GM15510 (cell line): ENCODE results near the gene ABCC1.

Experiments
- POLR2A ChIP-seq: IDR thresholded peaks from 3 replicates; pipeline ENCODE4 v1.6.1; 2011; ENCODE audit warnings: borderline replicate concordance; ENCODE audit not compliant: insufficient read length; ENCODE audit errors: extremely low read depth

The ABCC1 gene

DNA sequence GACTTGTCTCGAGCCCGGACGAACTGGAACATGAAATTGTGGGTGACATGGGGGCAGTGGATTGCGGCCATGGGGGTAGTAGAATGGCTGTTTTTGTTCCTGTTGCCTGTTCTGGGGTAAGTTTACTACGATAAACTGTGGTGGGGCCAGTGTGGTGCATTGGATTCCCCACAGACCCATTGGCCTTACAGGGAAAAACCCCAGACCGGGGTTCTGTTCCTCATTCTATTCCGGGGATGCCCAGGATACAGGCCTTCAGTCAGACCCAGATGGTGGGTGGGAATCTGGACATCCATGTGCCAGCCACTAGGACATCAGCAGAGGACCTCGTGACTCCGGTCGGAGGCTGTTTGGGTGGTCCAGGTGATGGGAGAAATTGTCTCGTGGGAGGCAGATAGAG lies 88.1 kb downstream of the ABCC1 start:
- no peak for TF ChIP-seq POLR2A

DNA sequence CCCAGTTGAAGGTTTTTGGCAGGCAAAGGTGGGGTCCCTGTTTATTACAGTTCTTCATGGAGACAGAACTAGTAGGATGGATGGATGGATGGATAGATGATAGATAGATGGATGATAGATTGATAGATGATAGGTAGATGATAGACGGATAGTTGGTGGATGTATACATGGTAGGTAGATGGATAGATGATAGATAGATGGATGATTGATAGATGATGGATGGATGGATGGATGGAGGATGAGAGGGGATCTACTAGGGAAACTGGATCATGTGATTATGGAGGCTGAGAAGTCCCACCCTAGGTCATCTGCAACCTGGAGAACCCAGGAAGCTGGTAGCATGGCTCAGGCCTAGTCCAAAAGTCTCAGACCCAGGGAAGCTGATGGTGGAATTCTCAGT lies 88.6 kb downstream of the ABCC1 start:
- TF ChIP-seq POLR2A, result no peak

DNA sequence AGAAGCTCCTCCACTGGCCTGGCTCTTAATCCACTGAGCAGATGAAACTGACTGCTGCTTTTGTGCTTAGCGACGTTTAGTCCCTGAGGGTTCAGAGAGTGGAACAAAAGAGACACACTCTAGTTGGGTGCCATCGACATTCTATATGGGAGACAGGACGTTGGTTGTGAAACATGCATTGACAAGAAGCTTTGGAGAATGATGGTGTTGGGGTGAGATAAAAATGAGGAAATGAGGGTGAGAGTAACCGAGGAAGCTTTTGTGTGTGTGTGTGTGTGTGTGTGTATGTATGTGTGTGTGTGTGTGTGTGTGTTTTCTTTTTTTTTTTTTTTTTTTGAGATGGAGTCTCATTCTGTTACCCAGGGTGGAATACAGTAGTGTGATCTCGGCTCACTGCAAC lies 89.5 kb downstream of the ABCC1 start:
- no peak for TF ChIP-seq POLR2A

DNA sequence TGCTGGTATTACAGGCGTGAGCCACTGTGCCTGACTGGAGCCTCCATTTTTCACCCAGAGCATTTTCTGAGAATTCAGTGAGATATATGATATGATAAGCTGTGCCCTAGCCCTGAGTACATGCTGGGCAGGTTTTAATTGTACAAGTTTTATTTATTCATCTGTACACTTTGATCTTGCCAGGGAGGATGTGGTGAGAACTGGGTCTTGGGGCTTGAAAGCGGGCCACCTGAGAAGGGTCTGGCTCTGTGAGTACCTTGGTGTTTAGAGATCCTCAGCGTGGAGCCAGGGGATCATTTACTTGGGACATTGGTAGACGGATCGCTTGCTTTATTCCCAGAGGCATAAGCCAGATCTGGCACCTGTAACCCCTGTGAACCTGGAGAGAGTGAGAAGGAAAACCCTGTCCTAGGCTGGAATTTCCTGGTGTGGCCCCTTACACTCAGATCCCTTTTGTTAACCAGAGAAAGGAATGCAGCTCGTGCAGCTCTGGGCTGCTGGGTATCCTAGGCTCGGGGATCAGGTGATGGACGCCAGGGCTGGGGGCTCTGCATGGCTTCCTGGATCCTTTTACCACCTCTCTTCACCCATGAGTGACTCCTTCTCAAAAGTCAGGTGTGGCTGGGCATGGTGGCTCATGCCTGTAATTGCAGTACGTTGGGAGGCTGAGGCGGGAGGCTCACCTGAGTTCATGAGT lies 91.9 kb downstream of the ABCC1 start:
- no peak for TF ChIP-seq POLR2A

DNA sequence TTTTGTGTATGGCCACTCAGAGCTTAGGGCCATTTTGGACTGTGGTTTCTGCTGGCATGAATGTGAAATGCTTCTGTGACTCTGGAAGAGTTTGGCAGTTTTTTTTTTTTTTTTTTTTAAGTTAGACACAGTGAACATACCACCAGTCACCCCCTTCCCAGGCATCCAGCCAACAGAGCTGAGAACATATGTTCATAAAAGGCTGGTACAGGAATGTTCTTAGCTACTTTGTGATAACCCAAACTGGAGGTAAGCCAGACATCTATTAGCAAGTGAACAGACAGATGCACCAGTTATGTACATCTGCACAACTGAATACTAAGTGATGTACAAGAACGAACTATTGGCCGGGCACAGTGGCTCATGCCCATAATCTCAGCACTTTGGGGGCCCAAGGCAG lies 92.7 kb downstream of the ABCC1 start:
- TF ChIP-seq POLR2A, result no peak

DNA sequence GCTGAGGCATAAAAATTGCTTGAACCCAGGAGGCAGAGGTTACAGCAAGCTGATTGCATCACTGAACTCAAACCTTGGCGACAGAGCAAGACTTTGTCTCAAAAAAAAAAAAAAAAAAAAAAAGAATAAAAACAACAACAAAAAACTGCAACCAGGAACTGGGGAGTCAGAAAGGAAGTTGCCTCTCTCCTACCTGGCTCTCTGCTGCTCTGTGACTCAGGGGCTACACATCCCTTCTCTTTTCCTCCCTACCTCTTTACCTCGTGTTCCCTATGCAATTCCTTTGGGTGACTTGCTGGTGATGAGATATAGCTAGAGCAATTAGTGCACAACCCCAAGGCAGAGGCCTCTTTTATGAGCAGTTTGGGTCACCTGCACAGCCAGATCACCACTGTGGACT lies 95.9 kb downstream of the ABCC1 start:
- no peak for TF ChIP-seq POLR2A

DNA sequence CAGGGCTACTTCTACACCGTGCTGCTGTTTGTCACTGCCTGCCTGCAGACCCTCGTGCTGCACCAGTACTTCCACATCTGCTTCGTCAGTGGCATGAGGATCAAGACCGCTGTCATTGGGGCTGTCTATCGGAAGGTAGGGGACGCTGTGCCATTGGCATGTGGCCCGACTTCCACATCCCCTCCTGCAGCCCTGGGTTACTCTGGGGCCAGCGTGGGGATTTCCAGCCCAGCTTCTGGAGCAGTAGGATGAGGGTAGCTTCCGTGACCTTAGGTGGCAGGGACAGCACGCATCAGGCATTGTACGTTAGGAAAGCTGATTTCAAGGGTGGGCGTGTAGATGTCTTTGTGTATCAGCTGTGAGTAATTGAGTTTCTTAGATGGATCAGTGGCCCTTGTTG lies 96.5 kb downstream of the ABCC1 start:
- TF ChIP-seq POLR2A, result no peak

DNA sequence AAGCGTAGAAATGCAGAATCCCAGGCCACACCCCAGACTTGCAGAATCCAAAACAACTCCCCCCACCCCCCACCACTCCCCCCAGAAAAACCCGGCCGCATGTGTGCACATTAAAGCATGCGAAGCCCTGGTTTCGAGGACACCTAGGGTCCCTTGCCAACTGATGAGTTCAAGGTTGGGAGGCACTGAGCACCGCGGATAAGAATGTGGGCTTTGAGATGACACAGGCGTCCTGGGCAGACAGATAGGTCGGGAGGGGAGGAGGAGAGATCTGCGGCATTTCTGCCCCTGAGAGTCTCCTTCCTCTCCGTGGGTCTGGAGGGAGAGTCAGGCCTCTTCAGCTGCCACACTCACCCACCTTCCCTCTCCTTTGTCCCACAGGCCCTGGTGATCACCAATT lies 98.3 kb downstream of the ABCC1 start:
- no peak for TF ChIP-seq POLR2A

DNA sequence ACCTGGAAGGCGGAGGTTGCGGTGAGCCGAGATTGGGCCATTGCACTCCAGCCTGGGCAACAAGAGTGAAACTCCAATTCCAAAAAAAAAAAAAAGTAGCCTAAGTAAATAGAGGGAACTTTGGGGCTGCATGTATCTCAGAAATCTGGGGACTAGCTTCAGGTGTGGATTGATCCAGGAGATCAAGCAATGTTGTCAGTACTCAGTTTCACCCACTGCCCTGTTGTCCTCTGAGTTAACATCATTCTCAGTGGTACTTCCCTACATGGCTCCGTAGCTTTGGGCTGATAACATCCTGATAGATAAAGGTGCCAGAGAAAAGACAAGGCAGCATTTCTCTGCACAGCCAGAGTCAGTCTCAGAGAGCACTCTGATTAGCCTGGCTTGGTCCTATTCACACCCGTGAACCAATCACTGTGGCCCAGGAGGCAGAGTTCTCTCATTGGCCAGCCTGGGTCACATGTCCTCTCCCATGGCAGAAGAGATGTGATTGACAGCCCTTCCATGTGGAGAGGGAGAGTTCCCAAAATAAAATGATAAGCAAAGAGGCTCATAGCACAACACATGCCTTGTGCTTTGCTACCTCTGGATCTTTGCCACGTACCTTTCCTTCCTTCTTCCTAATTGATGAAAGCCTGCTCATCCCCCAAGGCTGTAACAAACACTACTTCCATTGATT lies 99.6 kb downstream of the ABCC1 start:
- no peak for TF ChIP-seq POLR2A

DNA sequence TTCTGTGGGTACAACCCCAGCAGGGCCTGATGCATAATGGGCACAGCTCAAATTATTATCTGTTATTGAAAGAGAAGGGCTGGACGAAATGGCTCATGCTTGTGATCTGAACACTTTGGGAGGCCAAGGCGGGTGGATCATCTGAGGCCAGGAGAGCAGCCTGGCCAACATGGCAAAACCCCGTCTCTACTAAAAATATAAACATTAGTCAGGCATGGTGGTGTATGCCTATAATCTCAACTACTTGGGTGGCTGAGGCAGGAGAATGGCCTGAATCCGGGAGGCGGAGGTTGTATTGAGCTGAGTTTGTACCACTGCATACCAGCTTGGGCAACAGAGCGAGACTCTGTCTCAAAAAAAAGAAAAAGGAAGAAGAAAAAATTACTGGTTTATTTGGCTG lies 100.7 kb downstream of the ABCC1 start:
- no peak for TF ChIP-seq POLR2A

DNA sequence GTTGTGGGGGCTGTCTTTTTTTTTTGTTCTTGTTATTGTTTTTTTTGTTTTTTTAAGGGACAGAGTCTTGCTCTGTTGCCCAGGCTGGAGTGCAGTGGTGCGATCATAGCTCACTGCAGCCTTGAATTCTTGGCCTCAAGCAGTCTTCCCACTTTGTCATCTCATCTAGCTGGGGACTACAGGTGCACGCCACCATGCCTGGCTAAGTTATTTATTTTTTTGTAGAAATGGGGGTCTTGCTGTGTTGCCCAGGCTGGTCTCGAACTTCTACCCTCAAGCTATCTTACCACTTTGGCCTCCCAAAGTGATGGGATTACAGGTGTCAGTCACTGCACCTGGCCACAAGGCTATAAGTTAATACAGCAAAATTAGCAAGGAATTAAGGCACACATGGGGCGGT lies 101.7 kb downstream of the ABCC1 start:
- no peak for TF ChIP-seq POLR2A

DNA sequence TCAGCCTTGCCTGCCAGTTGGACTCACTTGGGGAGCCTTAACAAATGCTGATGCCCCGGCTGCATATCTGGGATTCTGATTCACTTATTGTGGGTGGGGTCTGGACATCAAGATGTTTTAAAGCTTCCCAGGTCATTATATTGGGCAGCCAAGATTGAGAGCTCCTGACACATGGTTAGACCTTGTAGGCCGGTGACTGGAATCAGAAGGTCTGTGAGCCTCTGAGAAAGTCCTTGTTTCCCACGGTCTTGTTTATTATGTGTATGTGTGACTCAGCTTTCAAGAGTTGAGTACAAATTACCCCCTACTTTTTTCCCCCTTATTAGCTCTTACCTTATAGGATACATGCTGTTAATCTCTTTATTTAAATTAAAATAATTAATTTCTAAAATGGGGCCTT lies 103.5 kb downstream of the ABCC1 start:
- TF ChIP-seq POLR2A, result no peak

DNA sequence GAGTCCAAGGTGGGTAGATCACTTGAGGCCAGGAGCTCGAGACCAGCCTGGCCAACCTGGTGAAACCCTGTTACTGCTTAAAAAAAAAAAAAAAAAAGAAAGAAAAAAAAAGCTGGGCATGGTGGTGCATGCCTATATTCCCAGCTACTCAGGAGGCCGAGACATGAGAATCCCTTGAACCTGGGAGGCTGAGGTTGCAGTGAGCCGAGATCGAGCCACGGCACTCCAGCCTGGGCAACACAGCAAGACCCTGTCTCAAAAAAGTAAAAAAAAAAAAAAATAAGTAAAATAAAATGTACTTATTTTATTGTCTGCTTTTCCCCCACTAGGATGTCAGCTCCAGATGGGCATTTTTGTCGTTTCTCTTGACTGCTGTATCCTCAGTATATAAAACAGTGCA lies 107.7 kb downstream of the ABCC1 start:
- no peak for TF ChIP-seq POLR2A

DNA sequence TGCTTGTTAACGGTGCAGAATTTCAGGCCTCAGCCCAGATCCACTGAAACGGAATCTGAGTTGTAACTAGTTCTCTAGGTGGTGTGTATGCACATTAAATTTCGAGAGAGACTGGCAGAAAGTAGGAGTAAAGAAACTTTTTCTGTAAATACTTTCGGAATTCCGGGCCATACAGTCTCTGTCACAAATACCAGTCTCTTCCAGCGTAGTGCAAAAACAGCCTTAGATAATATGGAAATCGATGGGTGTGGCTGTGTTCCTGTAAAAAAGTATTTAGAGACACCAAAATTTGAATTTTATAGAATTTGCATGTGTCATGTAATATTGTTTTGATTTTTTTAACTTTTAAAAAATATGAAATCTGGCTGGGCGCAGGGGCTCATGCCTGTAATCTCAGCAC lies 109.7 kb downstream of the ABCC1 start:
- TF ChIP-seq POLR2A, result no peak

DNA sequence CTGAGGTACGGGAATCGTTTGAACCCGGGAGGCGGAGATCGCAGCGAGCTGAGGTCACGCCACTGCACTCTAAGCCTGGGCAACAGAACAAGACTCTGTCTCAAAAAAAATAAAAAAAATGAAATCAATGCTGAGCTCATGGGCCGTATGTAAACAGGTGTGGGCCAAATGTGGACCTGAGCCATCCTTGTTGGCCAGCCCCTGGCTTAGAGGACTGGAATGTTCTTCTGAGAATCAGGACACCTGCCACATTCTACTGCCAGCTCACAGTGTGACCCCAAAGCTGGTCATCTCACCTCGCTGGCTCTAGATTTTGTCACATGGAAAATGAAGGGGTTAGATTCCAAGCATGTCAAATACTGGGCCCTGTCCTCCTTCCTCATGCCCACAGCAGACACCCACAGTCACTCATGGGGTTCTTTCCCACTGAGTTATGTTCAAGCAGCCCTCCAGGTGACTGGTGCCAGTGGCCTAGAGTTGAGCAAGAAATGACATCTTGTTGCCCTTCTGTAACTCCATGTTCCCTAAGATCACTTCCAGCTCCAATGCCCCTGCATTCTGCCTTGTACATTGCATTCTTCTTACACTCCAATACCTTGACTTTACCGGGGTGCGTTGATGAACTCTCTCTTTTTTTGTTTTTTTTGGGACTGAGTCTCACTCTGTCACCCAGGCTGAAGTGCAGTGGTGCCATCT lies 110.6 kb downstream of the ABCC1 start:
- no peak for TF ChIP-seq POLR2A

DNA sequence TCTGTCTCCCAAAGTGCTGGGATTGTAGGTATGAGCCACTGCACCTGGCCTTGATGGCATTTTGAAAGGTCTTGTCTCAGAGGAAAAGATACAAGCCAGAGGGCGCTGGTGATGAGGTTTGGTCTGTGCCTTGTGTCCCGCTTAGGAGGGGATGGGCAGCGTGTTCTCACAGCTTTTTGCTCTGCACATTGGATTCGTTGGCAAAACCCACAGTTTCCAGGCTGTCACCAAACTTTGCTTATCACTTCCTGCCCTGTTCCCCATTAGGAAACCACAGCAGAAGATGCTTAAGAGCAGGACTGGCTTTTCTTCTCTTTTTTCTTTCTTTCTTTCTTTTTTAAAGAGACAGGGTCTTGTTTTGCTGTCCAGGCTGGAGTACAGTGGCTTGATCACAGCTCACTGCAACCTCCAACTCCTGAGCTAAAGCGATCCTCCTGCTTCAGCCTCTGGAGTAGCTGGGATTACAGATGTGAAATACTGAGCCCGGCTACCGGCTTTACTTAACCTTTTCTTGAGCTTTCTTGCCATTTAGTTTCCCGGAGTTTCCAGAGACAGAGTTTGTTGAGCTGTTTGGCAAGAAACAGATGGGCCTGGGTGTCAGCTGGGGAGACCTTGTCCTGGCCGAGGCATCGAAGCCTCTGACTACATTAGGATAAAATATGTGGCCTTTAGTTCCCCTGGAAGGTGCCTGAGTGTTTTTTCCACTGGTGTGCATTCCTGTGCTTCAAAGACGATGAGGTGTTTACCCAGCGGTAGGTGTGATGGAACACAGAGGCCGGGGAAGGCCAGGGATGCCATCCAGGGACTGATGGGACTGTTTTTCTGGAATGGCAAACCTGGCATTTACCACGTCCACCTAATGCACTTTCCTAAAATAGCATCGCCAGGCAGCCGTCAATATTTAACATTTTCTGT lies 112.9 kb downstream of the ABCC1 start:
- no peak for TF ChIP-seq POLR2A

DNA sequence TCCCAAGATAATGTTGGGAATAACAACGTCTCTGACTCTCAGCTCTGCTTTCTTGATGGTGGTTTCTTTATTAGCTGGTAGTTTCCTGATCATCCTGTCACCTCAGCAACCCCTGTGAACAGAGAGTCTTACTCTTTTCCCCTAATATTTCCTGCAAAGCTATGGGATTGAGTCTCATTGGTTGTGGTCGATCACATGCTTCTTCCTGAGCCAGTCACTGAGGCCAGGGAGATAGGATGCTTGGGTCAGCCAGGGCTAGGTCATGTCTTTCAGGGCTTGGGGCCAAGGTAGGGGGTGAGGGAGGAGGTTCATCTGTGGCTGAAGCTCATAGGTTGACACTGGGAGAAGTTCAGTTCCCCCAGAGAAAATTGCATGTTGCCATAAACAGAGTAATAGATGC lies 114.3 kb downstream of the ABCC1 start:
- no peak for TF ChIP-seq POLR2A
